Natural killer cell treated with Interleukin-12 subunit alpha and Interleukin-12 subunit beta and Interleukin-15 and Interleukin-18, amount 100 ng/mL, for 72 hours (primary cell): Measurements from ENCODE around the gene RAPGEF4. TPM values are rescaled to one million over a fixed set of nuclear protein-coding genes. Genes with fewer than 3 reads are reported as not detected.

Source experiments
- ATAC-seq, 2 donors: fragments of 150-1000 bp; cut with Tn5 transposase in 1 of 2; sonication (Bioruptor Pico), chemical (Tn5 transposase) in 1 of 2; 2 replicates each; pipeline ENCODE4 v1.10.0; 2021
- DNase-seq: peaks from one replicate; pipeline ENCODE4 v3.0.0; 2022; ENCODE audit warnings: low spot score
- H3K27ac Mint-ChIP-seq, 2 donors: 1 replicate in 1 of 2; 2 replicates in 1 of 2; pipeline ENCODE4 v1.8.0; 2022; ENCODE audit warnings: mixed read lengths in 2 of 2, mild to moderate bottlenecking in 1 of 2, moderate library complexity in 1 of 2
- H3K27me3 Mint-ChIP-seq, 2 donors: 1 replicate in 1 of 2; 2 replicates in 1 of 2; pipeline ENCODE4 v1.8.0; 2022; ENCODE audit warnings: mixed read lengths in 2 of 2
- H3K36me3 Mint-ChIP-seq: one replicate; pipeline ENCODE4 v1.8.0; 2022; ENCODE audit warnings: mixed read lengths
- H3K4me1 Mint-ChIP-seq, 2 donors: 1 replicate in 1 of 2; 2 replicates in 1 of 2; pipeline ENCODE4 v1.8.0; 2022; ENCODE audit warnings: low read depth in 2 of 2, mixed read lengths in 2 of 2, mild to moderate bottlenecking in 1 of 2
- H3K4me3 Mint-ChIP-seq: one replicate; pipeline ENCODE4 v1.8.0; 2022; ENCODE audit warnings: mixed read lengths
- H3K9me3 Mint-ChIP-seq: 2 replicates; pipeline ENCODE4 v1.8.0; 2022; ENCODE audit warnings: mixed read lengths
- total RNA-seq, 2 donors: library from RNA; stranded (reverse); gene quantifications; one replicate each; pipeline ENCODE4 v1.2.3, GENCODE V29; 2022

Gene RAPGEF4
- total RNA-seq, 2 donors from 2014 or later = 0.43 TPM; not detected in 1

DNA sequence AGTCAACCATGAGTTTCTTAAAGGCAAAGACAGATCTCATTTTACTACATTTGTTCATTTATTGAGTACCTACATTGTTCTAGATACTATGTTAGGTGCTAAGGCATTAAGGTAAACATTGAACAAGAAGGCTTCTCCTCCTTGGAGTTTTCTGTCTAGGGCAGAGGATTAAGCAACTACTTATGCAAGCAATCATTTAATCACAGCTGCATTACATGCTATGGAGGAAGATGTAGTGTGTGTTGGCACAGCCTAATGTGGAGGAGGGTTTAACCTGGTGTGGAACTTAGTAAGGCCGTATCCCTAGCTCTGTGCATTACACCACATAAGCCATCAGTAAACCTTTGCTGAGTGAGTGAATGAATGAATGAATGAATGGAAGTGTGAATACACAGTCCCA, 233.5 kb downstream of the RAPGEF4 start:
- Mint-ChIP-seq H3K36me3 (no peaks in the 10 kb centered on the region), H3K4me1 (no peaks in the 10 kb centered on the region), H3K27me3 (peaks cover 16 to 62% of the 10 kb centered on the region in 2 donors), H3K4me3 (no peak overlapping the region), H3K27ac (no peak overlapping the region), H3K9me3 (no peaks in the 10 kb centered on the region)
- DNase-seq (no peak), ATAC-seq (no peak)

DNA sequence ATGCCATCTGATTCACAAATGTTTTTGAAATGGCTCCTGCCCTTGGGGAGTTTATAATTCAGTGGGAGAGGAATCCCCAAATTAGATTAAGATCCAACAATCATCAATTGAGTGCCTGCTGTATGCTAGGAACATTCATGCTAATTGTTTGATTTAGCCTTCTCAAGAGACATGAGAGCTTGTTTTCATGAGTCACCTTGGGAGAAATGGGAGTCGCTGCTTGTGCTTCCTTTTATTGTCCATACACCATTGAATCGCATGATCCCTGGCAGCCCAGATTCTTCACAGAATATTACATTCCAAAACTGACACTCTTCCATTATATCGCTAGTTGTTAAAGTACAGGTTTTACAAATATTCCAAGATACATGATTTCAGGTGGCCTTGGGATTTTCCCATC, 234.0 kb downstream of the RAPGEF4 start:
- Mint-ChIP-seq H3K4me1 (no peaks in the 10 kb centered on the region), H3K4me3 (no peak overlapping the region), H3K27me3 (peaks cover 16 to 61% of the 10 kb centered on the region in 2 donors), H3K36me3 (no peaks in the 10 kb centered on the region), H3K9me3 (no peaks in the 10 kb centered on the region), H3K27ac (no peak overlapping the region)
- ATAC-seq (no peak), DNase-seq (no peak)

DNA sequence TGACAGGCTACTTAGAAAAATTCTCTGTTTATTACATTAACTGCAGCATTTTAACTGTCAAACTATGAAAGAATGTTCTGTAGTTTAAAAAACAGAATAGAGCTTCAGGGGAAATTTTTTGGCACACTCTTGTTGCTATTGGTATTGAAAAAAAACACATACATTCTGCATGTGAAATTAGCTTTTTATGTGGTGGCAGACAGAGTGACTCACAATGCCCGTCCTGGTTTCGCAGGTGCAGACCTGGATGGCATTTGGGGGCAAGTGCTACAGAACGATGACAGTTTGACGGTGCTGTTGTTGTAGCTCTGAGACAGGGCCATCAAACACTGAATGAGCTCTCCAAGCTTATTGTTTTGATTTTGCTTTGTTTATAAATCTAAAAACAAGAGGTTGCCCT, 235.0 kb downstream of the RAPGEF4 start:
- ATAC-seq (no peak), DNase-seq (no peak)
- Mint-ChIP-seq H3K36me3 (no peaks in the 10 kb centered on the region), H3K27ac (no peak overlapping the region), H3K4me1 (no peaks in the 10 kb centered on the region), H3K27me3 (peaks cover 16 to 58% of the 10 kb centered on the region in 2 donors), H3K9me3 (no peaks in the 10 kb centered on the region), H3K4me3 (no peak overlapping the region)

DNA sequence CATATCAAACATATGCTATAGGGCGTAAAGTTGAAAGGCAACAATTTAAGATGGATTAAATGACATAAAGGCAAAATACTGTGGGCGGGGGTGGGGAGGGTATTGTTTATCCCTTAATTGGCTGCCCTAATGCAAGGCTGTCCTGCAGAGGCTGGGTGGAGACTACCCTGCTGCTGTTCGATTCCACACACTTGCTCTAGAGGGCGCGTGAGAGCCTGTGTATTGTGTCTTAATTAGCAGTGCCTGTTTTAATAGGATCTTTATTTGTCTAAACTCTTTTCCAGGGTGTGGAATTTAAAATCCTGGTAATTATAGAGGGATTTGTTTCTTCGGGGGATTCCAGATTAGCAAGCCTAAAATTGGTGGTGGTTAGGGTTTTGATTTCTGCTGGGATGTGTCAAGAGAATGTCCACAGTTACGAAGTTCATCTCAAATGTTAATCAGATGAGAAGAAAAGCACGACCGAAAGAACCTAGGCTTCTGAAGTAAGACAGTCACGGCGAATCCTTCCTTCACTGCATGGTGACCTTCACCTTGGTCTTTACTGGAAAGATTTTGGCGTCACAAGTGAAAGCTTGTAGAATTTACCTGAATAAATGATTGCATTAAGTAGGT, 236.5 kb downstream of the RAPGEF4 start:
- H3K4me3 Mint-ChIP-seq = no peak overlapping the region

DNA sequence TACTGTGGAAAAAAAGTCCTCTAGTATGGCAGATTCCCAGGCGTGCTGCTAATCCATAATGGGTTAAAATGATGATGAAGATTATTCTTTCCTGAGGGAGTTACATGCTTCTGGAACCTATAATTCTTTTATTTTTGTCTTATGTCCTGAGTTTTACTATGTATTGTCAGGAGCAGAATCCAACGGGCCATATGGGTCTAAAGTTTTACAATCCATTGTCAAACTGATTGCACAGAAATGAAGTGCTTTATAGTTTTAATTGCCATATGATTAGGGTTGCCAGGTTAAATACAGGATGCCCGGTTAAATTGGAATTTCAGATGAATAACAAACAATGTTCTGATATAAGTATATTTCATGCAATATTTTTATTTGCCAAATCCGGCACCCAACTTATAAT, 239.1 kb downstream of the RAPGEF4 start:
- no peaks in the 10 kb centered on the region for H3K9me3 Mint-ChIP-seq
- no peak overlapping the region for H3K4me3 Mint-ChIP-seq
- H3K4me1 Mint-ChIP-seq = no peaks in the 10 kb centered on the region
- no peak for ATAC-seq
- H3K36me3 Mint-ChIP-seq = no peaks in the 10 kb centered on the region
- peaks cover 31 to 83% of the 10 kb centered on the region in 2 donors for H3K27me3 Mint-ChIP-seq
- H3K27ac Mint-ChIP-seq = no peak overlapping the region
- DNase-seq = no peak

More for the DNA sequence above, 236.5 kb downstream of the RAPGEF4 start:
- H3K27me3 Mint-ChIP-seq = peaks cover 26 to 70% of the 10 kb centered on the region in 2 donors
- H3K36me3 Mint-ChIP-seq = no peaks in the 10 kb centered on the region
- no peaks in the 10 kb centered on the region for H3K4me1 Mint-ChIP-seq
- DNase-seq (no peak), ATAC-seq (peak; percentile 64 to 69)
- no peaks in the 10 kb centered on the region for H3K9me3 Mint-ChIP-seq
- H3K27ac Mint-ChIP-seq = no peak overlapping the region

DNA sequence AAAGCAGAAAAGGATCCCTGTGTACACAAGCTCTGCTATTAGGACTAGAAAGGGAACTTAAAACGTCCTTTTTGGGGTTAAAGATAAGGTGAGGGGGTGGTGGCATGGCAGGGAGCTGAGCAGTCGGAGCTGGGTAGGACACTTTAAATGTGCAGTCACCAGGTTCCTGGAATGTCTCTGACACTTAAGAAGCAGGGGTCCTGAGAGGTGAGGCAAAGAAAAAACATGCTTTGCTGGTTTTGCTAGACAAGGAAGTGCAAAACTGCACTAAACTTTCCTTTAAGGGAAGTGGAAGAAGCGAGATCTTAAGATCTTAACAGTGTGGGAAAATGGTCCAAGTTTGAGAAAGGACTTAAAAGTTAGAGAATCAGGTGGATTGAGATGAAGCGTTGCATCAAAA, 240.5 kb downstream of the RAPGEF4 start:
- ATAC-seq = no peak
- Mint-ChIP-seq H3K36me3 (no peaks in the 10 kb centered on the region), H3K27ac (no peak overlapping the region), H3K4me1 (no peaks in the 10 kb centered on the region), H3K4me3 (no peak overlapping the region), H3K27me3 (peaks cover 25 to 75% of the 10 kb centered on the region in 2 donors), H3K9me3 (no peaks in the 10 kb centered on the region)
- no peak for DNase-seq

DNA sequence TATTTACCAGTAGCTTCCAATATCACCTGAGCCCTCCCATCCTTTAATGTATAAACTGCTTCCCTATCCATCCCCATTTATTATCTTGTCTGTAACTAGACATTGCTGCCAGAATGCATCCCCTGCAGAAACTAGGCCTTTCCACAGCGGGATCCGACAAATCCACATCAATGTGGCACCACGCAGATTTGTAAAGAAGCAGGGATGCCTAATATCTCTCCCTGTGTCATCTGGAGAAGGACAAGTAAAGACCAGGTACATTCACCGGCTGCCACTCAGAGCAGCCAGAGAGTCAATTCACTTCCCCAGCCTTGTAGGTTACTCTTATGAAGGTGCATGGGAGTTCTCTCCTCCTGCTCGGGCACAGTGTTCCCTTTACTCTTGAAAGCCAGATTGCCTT, 241.2 kb downstream of the RAPGEF4 start:
- H3K27me3 Mint-ChIP-seq = peaks cover 24 to 68% of the 10 kb centered on the region in 2 donors
- H3K36me3 Mint-ChIP-seq = no peaks in the 10 kb centered on the region

DNA sequence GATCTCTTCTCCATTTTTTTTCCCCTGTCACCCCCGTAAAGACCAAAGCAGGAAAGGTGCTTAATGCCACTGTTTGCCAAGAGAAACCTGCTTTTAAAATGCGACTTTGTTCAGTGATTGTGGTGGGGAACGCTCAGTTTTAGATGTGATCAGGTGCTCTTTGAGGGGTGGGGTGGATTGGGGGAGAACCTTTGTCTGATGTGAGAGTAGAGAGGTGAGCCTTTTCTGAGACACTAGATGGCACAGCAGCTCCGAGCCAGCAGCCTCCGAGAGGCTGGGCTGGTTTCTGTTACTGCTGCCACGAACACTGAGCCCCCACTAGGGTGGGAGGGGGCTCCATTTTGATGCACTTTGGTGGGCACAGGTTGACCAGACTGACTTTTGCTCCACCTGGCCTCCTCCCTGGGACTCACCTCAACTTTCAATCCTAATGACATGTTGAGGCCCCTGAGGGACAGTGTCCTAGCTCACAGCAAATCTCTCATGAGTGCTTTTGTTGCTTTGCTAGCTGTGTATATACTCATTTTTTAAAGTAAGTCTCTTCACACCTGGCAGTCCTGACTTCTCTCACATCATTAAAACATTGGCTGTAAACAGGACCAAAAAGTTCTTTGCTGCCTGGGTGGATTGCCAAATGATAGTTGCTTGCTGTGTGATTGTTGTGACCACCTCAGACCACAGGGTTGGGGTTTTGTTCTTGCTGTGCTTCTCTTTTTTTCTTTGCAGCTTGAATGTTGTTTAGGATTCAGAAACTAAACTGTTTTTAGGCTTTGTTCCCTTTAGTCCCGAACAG, 241.8 kb downstream of the RAPGEF4 start:
- Mint-ChIP-seq H3K4me1 (no peaks in the 10 kb centered on the region), H3K27ac (no peak overlapping the region), H3K4me3 (no peak overlapping the region), H3K36me3 (no peaks in the 10 kb centered on the region), H3K9me3 (no peaks in the 10 kb centered on the region), H3K27me3 (peaks cover 26 to 62% of the 10 kb centered on the region in 2 donors)
- no peak for DNase-seq
- peak in 1 of 2 donors; percentile 27 for ATAC-seq

More for the DNA sequence above, 241.2 kb downstream of the RAPGEF4 start:
- DNase-seq (no peak), ATAC-seq (no peak)
- H3K4me1 Mint-ChIP-seq = no peaks in the 10 kb centered on the region
- no peak overlapping the region for H3K4me3 Mint-ChIP-seq
- no peaks in the 10 kb centered on the region for H3K9me3 Mint-ChIP-seq
- no peak overlapping the region for H3K27ac Mint-ChIP-seq

DNA sequence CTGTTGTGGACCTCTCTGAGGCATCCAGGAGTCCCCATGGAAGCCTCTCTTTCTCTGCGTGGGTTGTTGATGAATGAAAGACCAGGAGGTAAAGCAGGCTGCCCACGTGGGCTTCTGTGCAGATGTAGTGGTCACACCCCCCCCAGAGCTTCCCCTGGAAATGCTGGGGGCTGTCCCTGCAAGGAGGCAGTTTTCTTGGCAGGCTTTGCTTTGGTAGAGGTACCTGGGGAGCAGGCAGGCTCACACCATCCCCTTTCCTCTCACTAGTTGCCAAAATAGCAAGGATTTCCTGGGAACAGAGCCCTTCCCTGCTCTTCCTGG, 242.4 kb downstream of the RAPGEF4 start:
- Mint-ChIP-seq H3K27me3 (peaks cover 26 to 62% of the 10 kb centered on the region in 2 donors), H3K4me1 (no peaks in the 10 kb centered on the region), H3K4me3 (no peak overlapping the region), H3K27ac (no peak overlapping the region), H3K9me3 (no peaks in the 10 kb centered on the region), H3K36me3 (no peaks in the 10 kb centered on the region)
- DNase-seq = no peak
- ATAC-seq = peak in 1 of 2 donors; percentile 30

DNA sequence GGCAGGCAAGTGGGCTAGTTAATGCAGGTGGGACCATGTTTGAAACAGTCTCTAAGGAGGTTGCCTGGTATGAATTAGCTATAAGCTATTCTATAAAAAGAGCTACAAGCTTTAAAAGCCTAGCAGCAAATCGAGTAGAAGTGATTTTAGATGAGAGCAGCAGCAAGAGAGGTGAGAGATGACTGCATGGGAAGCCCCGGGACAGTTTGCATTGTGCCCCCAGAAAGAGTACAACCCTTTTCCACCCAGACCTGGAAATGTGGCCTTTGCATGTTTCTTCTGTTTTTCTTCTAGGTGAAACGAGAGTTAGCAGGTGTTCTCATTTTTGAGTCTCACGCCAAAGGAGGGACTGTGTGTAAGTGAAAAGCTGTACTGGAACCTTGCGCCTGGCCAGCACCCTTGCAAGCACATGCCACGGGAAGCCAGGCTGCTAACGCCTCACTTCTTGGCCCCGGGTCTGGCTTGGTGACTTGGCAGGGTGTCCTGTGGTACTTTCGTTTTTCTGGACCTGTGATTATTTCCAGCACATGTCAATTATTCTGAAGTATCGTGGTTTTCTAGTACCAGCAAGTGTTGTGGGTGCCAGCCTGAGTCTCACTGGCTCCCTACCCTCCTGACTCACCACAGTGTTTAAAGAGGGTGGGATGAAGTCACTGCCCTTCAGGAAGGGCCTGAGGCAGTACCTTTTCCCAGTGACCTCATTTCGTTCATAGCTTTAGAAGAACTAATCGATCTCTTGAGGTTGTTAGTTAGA, 249.7 kb downstream of the RAPGEF4 start:
- Mint-ChIP-seq H3K9me3 (no peaks in the 10 kb centered on the region), H3K36me3 (no peaks in the 10 kb centered on the region), H3K4me1 (peaks cover 0 to 6% of the 10 kb centered on the region in 2 donors), H3K27me3 (peaks cover 14 to 15% of the 10 kb centered on the region in 2 donors), H3K27ac (no peak overlapping the region), H3K4me3 (no peak overlapping the region)
- ATAC-seq = peak; percentile 48 to 59
- no peak for DNase-seq

DNA sequence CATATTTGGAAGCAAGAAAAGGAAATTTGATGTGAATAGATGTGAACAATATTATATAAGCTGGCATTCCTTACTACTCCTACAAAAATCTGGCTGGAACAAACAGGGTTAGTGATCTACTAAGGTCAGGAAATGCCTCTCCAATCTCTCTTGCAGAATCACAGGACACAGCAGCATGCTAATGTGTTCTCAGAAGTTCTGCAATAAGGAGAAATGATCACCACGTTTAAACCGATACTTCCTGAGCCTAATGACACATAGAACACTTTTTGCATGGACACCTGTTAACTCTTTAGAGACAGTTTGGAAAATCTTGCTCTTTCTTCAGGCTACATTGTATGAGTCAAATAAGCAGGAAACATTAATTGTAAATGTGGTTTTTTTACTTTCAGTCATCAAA, 250.4 kb downstream of the RAPGEF4 start:
- H3K27ac Mint-ChIP-seq = no peak overlapping the region
- DNase-seq (no peak), ATAC-seq (no peak)
- no peaks in the 10 kb centered on the region for H3K9me3 Mint-ChIP-seq
- no peaks in the 10 kb centered on the region for H3K36me3 Mint-ChIP-seq
- H3K27me3 Mint-ChIP-seq = peaks cover 20 to 21% of the 10 kb centered on the region in 2 donors
- H3K4me3 Mint-ChIP-seq = no peak overlapping the region
- H3K4me1 Mint-ChIP-seq = peaks cover 0 to 6% of the 10 kb centered on the region in 2 donors

DNA sequence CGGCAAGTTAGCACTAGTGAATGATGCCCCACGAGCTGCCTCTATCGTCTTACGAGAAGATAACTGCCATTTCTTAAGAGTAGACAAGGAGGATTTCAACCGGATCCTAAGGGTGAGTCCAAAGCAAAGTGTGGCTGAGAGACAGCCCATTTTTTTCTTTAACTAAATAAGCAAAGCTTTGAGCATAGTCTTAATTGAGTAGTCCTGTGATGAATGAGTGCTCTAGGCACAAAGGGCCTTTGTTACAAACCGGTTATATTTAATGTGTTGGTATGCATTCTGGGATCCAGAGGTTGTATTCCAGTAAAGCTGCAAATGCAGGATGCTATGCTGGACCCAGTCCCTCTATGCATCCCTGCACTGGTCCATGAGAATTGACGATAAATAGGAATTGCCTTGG, 253.1 kb downstream of the RAPGEF4 start:
- H3K4me1 Mint-ChIP-seq = peaks cover 0 to 6% of the 10 kb centered on the region in 2 donors
- no peak overlapping the region for H3K4me3 Mint-ChIP-seq
- no peaks in the 10 kb centered on the region for H3K36me3 Mint-ChIP-seq
- DNase-seq (no peak), ATAC-seq (no peak)
- H3K9me3 Mint-ChIP-seq = no peaks in the 10 kb centered on the region
- H3K27ac Mint-ChIP-seq = no peak overlapping the region
- H3K27me3 Mint-ChIP-seq = peaks cover 16 to 25% of the 10 kb centered on the region in 2 donors

DNA sequence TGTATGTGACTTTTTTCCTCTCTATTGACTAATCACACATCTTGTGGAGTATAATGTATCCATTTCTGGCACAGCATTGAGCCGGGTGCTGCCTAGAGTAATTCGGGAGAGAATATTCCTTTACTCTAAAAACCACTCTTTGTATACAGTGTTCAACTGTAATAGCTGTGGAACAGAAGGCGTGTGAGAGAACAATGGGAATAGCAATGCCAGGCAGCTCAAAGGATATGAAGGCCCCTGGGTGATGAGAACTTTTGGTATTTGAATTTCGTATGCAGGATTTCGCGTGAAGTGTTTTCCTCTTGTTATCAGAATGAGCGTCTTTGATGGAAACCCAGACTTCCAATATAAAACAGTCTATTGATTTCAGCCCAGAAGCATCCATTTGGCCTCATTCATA, 255.4 kb downstream of the RAPGEF4 start:
- no peak for DNase-seq
- H3K4me3 Mint-ChIP-seq = no peak overlapping the region
- H3K27ac Mint-ChIP-seq = no peak overlapping the region
- H3K36me3 Mint-ChIP-seq = no peaks in the 10 kb centered on the region
- peaks cover 21 to 27% of the 10 kb centered on the region in 2 donors for H3K27me3 Mint-ChIP-seq
- peaks cover 0 to 2% of the 10 kb centered on the region in 2 donors for H3K4me1 Mint-ChIP-seq
- no peaks in the 10 kb centered on the region for H3K9me3 Mint-ChIP-seq
- ATAC-seq = no peak

DNA sequence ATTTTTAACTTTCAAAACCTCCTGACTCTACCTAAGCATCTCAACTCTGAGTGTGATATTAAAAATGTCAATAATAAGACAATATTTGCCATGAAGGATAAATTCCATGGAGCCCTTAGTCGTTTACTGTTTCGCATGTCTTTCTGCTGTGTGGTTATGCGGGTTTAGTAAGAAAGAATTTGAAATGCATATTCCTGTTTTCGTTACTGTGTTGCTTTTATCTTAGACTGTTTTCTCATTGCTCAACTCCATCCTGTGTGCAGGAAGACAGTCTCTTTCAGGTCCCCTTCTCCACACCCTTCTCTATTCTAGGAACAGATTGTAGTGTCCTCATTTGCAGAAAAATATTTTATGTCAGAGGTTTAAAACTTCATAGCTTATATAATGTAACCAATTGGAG, 257.5 kb downstream of the RAPGEF4 start:
- H3K4me1 Mint-ChIP-seq = no peaks in the 10 kb centered on the region
- H3K4me3 Mint-ChIP-seq = no peak overlapping the region
- no peaks in the 10 kb centered on the region for H3K36me3 Mint-ChIP-seq
- peaks cover 31 to 44% of the 10 kb centered on the region in 2 donors for H3K27me3 Mint-ChIP-seq
- ATAC-seq (no peak), DNase-seq (no peak)
- H3K9me3 Mint-ChIP-seq = no peaks in the 10 kb centered on the region
- no peak overlapping the region for H3K27ac Mint-ChIP-seq
